Suppressor macrophage treated with lipopolysaccharide for 1 hour (primary cell): ENCODE data around the gene CCDC169.

Source experiments
- DNase-seq, 3 donors: peaks; one replicate each; pipeline ENCODE4 v3.0.0-alpha.2; 2020 to 2022

Gene CCDC169

GRCh38 chr13:36242761-36243160 is 54.9 kb downstream of the CCDC169 start:
- DNase-seq, result no peak

GRCh38 chr13:36231236-36231635 is 66.4 kb downstream of the CCDC169 start:
- no peak for DNase-seq

GRCh38 chr13:36224730-36225129 is 72.9 kb downstream of the CCDC169 start:
- DNase-seq, result peak in 1 of 3 donors; percentile 9

- DNase-seq, result no peak
Observed at GRCh38 chr13:36219883-36220282, 77.7 kb downstream of the CCDC169 start.

GRCh38 chr13:36217456-36217855 is 80.2 kb downstream of the CCDC169 start:
- peak in 1 of 3 donors; percentile 15 for DNase-seq

GRCh38 chr13:36214163-36214921 is 83.3 kb downstream of the CCDC169 start, which contains the start of gene SOHLH2:
Gene SOHLH2, minus strand, starts transcription at chr13:36214556. Its CDS starts 30 bp downstream, at chr13:36214526.
- no peak for DNase-seq

- DNase-seq, result no peak
Observed at GRCh38 chr13:36212789-36213188, 84.8 kb downstream of the CCDC169 start.

- no peak for DNase-seq
Observed at GRCh38 chr13:36211567-36211966, 86.0 kb downstream of the CCDC169 start.

GRCh38 chr13:36210738-36211137 is 86.9 kb downstream of the CCDC169 start:
- no peak for DNase-seq

GRCh38 chr13:36207672-36208071 is 89.9 kb downstream of the CCDC169 start:
- DNase-seq, result no peak

GRCh38 chr13:36193151-36193855 is 104.3 kb downstream of the CCDC169 start:
- no peak for DNase-seq

GRCh38 chr13:36192166-36192565 is 105.4 kb downstream of the CCDC169 start:
- no peak for DNase-seq

- no peak for DNase-seq
Observed at GRCh38 chr13:36190771-36191170, 106.8 kb downstream of the CCDC169 start.

- DNase-seq, result no peak
Observed at GRCh38 chr13:36188441-36188840, 109.2 kb downstream of the CCDC169 start.

GRCh38 chr13:36183901-36184300 is 113.7 kb downstream of the CCDC169 start:
- no peak for DNase-seq
